Coronary artery (tissue), 2 donors: Measurements from ENCODE around the gene TTC39B.

Experiments
- DNase-seq: peaks from one replicate; pipeline ENCODE4 v3.0.0-alpha.2; 2017; ENCODE audit warnings: low spot score
- H3K27ac ChIP-seq, 2 donors: fragments of 200-600 bp; sonication (generic); one replicate each; pipeline ENCODE4 v1.5.1; 2016 to 2019
- H3K4me3 ChIP-seq: fragments of 200-600 bp; sonication (generic); 2 replicates; pipeline ENCODE4 v1.5.1; 2016; ENCODE audit warnings: mild to moderate bottlenecking, moderate library complexity
- TF ChIP-seq, protein P1 (sequence below): fragments of 200-600 bp; sonication (generic); IDR thresholded peaks from one replicate; pipeline ENCODE4 v1.5.1; 2019; ENCODE audit warnings: antibody characterized with exemption

TTC39B gene

DNA sequence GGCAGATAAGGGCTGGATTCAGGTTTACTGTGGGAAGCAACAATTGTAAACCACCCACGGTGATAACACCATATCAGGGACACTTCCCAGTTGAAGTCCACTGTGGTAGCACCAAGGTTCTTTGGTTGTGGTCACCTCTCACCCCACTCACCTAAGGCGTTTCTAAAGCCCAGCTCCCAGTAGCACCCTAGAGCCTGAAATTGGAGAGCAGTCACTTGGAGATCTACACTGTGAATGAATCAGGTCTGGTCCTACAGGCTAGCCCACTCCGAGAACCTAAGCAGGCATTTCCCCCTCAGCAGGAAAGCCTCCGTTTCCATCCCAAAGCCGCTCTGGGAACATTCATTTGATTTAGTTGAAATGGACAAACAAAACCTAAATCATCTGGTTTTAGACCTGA is 191.3 kb downstream of the TTC39B start:
- TF ChIP-seq, protein P1, sequence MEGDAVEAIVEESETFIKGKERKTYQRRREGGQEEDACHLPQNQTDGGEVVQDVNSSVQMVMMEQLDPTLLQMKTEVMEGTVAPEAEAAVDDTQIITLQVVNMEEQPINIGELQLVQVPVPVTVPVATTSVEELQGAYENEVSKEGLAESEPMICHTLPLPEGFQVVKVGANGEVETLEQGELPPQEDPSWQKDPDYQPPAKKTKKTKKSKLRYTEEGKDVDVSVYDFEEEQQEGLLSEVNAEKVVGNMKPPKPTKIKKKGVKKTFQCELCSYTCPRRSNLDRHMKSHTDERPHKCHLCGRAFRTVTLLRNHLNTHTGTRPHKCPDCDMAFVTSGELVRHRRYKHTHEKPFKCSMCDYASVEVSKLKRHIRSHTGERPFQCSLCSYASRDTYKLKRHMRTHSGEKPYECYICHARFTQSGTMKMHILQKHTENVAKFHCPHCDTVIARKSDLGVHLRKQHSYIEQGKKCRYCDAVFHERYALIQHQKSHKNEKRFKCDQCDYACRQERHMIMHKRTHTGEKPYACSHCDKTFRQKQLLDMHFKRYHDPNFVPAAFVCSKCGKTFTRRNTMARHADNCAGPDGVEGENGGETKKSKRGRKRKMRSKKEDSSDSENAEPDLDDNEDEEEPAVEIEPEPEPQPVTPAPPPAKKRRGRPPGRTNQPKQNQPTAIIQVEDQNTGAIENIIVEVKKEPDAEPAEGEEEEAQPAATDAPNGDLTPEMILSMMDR: no peak
- H3K27ac ChIP-seq: no peak overlapping the region

DNA sequence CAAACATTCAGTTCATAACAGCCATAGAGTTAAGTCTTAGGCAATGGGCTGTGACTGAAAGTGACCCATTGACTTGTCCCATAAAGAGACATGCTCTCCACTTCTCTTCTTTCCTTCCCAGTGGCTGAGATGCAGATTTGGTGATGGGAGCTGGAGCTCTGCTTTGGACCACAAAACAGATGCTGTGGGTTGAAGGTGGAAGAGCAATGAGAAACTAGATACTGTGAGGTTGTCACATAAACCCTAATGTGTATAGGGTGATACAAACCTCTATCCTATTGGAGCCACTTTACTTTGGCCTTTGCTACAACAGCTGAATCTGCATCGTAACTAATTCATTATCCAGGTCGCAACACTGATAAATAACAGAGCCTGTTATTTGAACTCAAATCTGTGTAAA is 192.0 kb downstream of the TTC39B start:
- no peak overlapping the region for H3K4me3 ChIP-seq
- H3K27ac ChIP-seq: no peak overlapping the region
- DNase-seq: no peak
- TF ChIP-seq, protein P1: no peak

More for the DNA sequence above, 191.3 kb downstream of the TTC39B start:
- no peak for DNase-seq
- H3K4me3 ChIP-seq: peak overlapping the region; percentile 6
